CD4-positive, alpha-beta T cell (primary cell): ENCODE results near the gene MAD2L2. TPM values are rescaled to one million over a fixed set of nuclear protein-coding genes. Genes with fewer than 3 reads are reported as not detected.

Experiments used
- ATAC-seq: fragments of 200-7000 bp; cut with Tn5 transposase; one replicate; pipeline ENCODE4 v1.10.0; 2022; ENCODE audit warnings: mild to moderate bottlenecking; ENCODE audit not compliant: poor library complexity
- CTCF ChIA-PET: fragments of 350-600 bp; sonication (Branson Sonifier 250); formaldehyde crosslinking; loops from one replicate; lab custom pipeline; 2021; ENCODE audit warnings: antibody characterized with exemption, inconsistent platforms; lab: Charles Lee
- POLR2A ChIA-PET: fragments of 350-600 bp; sonication (Branson Sonifier 250); formaldehyde crosslinking; loops from one replicate; lab custom pipeline; 2021; ENCODE audit warnings: antibody characterized with exemption, inconsistent platforms; lab: Charles Lee
- DNase-seq, 14 experiments: peaks; one replicate each; pipeline ENCODE4 v3.0.0-alpha.2; 2013 to 2020; ENCODE audit warnings: mixed read lengths in 2 of 14
- H3K27ac ChIP-seq, 2 donors: one replicate each; pipeline versions ENCODE4 v1.5.1 to v1.7.0; 2013; ENCODE audit warnings: low read length in 2 of 2, low read depth in 1 of 2, mild to moderate bottlenecking in 1 of 2
- H3K27me3 ChIP-seq, 2 experiments: 1 replicate in 1 of 2; 2 replicates in 1 of 2; pipeline versions ENCODE4 v1.6.1 to v1.7.0; 2013; ENCODE audit warnings: low read length in 2 of 2, control low read depth in 1 of 2, mild to moderate bottlenecking in 1 of 2, moderate library complexity in 1 of 2; ENCODE audit not compliant: insufficient read depth in 2 of 2, control insufficient read depth in 1 of 2
- H3K36me3 ChIP-seq: one replicate; pipeline ENCODE4 v1.6.1; 2013; ENCODE audit warnings: low read length, control low read depth; ENCODE audit not compliant: insufficient read depth
- H3K4me1 ChIP-seq: one replicate; pipeline ENCODE4 v1.6.1; 2013; ENCODE audit warnings: low read length, control low read depth; ENCODE audit not compliant: insufficient read depth
- H3K4me3 ChIP-seq: one replicate; pipeline ENCODE4 v1.5.1; 2013; ENCODE audit warnings: mild to moderate bottlenecking, low read length, moderate library complexity
- H3K9me3 ChIP-seq, 2 experiments: 1 replicate in 1 of 2; 2 replicates in 1 of 2; pipeline versions ENCODE4 v1.6.1 to v1.7.0; 2013; ENCODE audit warnings: low read length in 2 of 2, mild to moderate bottlenecking in 2 of 2, control low read depth in 1 of 2, moderate library complexity in 1 of 2; ENCODE audit not compliant: control insufficient read depth in 1 of 2, insufficient read depth in 1 of 2
- H3K27ac Mint-ChIP-seq: one replicate; pipeline ENCODE4 v1.8.0; 2020; ENCODE audit warnings: mixed read lengths
- H3K27me3 Mint-ChIP-seq: one replicate; pipeline ENCODE4 v1.8.0; 2021; ENCODE audit warnings: mixed read lengths
- H3K36me3 Mint-ChIP-seq: one replicate; pipeline ENCODE4 v1.8.0; 2021; ENCODE audit warnings: low read depth, mixed read lengths
- H3K4me1 Mint-ChIP-seq: one replicate; pipeline ENCODE4 v1.8.0; 2021; ENCODE audit warnings: low read depth, mixed read lengths
- H3K4me3 Mint-ChIP-seq: one replicate; pipeline ENCODE4 v1.8.0; 2020; ENCODE audit warnings: mild to moderate bottlenecking, mixed read lengths
- H3K9me3 Mint-ChIP-seq: one replicate; pipeline ENCODE4 v1.8.0; 2020; ENCODE audit warnings: mixed read lengths
- CTCF ChIP-seq: fragments of 200-600 bp; IDR thresholded peaks from one replicate; pipeline ENCODE4 v1.8.0; 2022; ENCODE audit warnings: antibody characterized with exemption, mild to moderate bottlenecking
- intact Hi-C, 2 experiments: fragments of 100-400 bp; cut with DNase I in 1 of 2; cut with micrococcal nuclease in 1 of 2; formaldehyde crosslinking; loops; one replicate each; pipeline versions ENCODE4 v1.15.1 to v1.9.0; 2023 to 2025; cut with DNase I, micrococcal nuclease
- total RNA-seq, 174 experiments: library from RNA in 2 of 174; stranded (reverse) in 2 of 174; gene quantifications; one replicate each; pipeline ENCODE4 v1.2.3 and lab custom pipeline; 2021 to 2026

MAD2L2 gene
- total RNA-seq, 2 experiments from 2014 or later = 24.6 to 28.3 TPM

DNA sequence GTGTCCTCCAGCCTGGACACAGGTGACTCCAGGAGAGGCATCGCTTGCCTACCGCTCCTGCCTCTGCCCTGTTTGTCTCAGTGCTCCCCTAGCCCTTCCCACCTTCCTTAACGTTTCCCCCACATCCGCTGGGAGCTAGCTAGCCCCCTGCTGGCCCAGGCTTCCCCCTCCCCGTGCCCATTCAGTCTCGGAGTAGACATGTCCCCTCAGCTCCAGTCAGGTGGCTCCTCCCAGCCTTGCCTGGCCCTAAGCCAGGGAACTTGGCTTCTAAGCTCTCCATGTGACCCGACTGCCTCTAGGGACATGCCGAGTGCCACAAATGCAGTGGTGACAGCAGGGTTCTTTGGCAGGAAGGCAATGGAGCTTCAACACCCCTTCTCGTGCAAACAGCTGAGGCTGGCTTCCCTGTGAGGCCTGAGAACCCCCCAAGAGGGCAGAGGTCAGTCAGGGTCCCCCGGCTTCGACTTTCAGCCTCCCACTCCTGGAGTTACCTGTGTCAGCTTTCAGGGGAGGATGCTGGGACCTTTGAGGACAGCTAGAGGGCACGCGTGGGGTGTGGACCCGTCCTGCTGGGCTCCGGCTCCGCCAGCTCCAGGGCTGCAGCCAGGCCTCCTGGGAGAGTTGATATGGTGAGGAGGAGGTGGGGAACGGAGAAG, 26.8 kb upstream of the MAD2L2 start:
- no peak overlapping the region for H3K4me3 ChIP-seq
- Mint-ChIP-seq H3K9me3 (no peaks in the 10 kb centered on the region), H3K27ac (no peak overlapping the region), H3K36me3 (no peaks in the 10 kb centered on the region), H3K4me3 (no peak overlapping the region), H3K4me1 (no peaks in the 10 kb centered on the region), H3K27me3 (peaks cover 13% of the 10 kb centered on the region)
- peaks cover 2 to 16% of the 10 kb centered on the region in 2 experiments for H3K27me3 ChIP-seq
- intact Hi-C loops = no loop called here
- DNase-seq = no peak
- TF ChIP-seq CTCF = no peak
- H3K4me1 ChIP-seq = no peaks in the 10 kb centered on the region
- H3K9me3 ChIP-seq = no peaks in the 10 kb centered on the region
- no peaks in the 10 kb centered on the region for H3K36me3 ChIP-seq
- ATAC-seq = no peak
- no peak overlapping the region for H3K27ac ChIP-seq
- ChIA-PET POLR2A (no interaction called here), CTCF (no interaction called here)

DNA sequence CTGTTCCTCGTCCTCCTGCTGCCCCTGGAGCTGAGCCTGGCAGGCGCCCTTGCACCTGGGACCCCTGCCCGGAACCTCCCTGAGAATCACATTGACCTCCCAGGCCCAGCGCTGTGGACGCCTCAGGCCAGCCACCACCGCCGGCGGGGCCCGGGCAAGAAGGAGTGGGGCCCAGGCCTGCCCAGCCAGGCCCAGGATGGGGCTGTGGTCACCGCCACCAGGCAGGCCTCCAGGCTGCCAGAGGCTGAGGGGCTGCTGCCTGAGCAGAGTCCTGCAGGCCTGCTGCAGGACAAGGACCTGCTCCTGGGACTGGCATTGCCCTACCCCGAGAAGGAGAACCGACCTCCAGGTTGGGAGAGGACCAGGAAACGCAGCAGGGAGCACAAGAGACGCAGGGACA, 25.3 kb upstream of the MAD2L2 start:
- no peaks in the 10 kb centered on the region for H3K36me3 ChIP-seq
- DNase-seq (no peak), ATAC-seq (no peak)
- Mint-ChIP-seq H3K9me3 (no peaks in the 10 kb centered on the region), H3K27me3 (peaks cover 13% of the 10 kb centered on the region), H3K36me3 (no peaks in the 10 kb centered on the region), H3K27ac (no peak overlapping the region), H3K4me3 (no peak overlapping the region), H3K4me1 (no peaks in the 10 kb centered on the region)
- H3K27me3 ChIP-seq = peaks cover 5 to 13% of the 10 kb centered on the region in 2 experiments
- no peak overlapping the region for H3K27ac ChIP-seq
- no peaks in the 10 kb centered on the region for H3K9me3 ChIP-seq
- ChIA-PET CTCF (interaction anchor here (1.4 kb wide), 1 partner anchor 42 kb away, joined by 6 read pairs; the partner anchor contains the start of gene FBXO6), POLR2A (no interaction called here)
- intact Hi-C loops = no loop called here
- H3K4me1 ChIP-seq = no peaks in the 10 kb centered on the region
- H3K4me3 ChIP-seq = no peak overlapping the region
- no peak for TF ChIP-seq CTCF

GRCh38 chr1:11705596-11705995, 24.6 kb upstream of the MAD2L2 start:
- Mint-ChIP-seq H3K4me3 (no peak overlapping the region), H3K9me3 (no peaks in the 10 kb centered on the region), H3K27ac (no peak overlapping the region), H3K4me1 (no peaks in the 10 kb centered on the region), H3K27me3 (peaks cover 19% of the 10 kb centered on the region), H3K36me3 (no peaks in the 10 kb centered on the region)
- no peak for TF ChIP-seq CTCF
- H3K4me1 ChIP-seq = no peaks in the 10 kb centered on the region
- H3K4me3 ChIP-seq = no peak overlapping the region
- H3K27me3 ChIP-seq = peaks cover 7 to 20% of the 10 kb centered on the region in 2 experiments
- intact Hi-C loops = no loop called here
- no peaks in the 10 kb centered on the region for H3K36me3 ChIP-seq
- DNase-seq = no peak
- POLR2A ChIA-PET = no interaction called here
- no peak overlapping the region for H3K27ac ChIP-seq
- ATAC-seq = no peak
- CTCF ChIA-PET = interaction anchor here (1.4 kb wide), 1 partner anchor 42 kb away, joined by 6 read pairs; the partner anchor contains the start of gene FBXO6
- no peaks in the 10 kb centered on the region for H3K9me3 ChIP-seq
